Prostate gland (tissue), 2 donors: ENCODE measurements around the gene MYBPH.

Experiments
- POLR2A ChIP-seq: fragments of 450-650 bp; IDR thresholded peaks from one replicate; pipeline ENCODE4 v1.6.1; 2016; ENCODE audit warnings: antibody characterized with exemption, mild to moderate bottlenecking
- POLR2AphosphoS5 ChIP-seq: sonication (generic); formaldehyde crosslinking; IDR thresholded peaks from one replicate; pipeline ENCODE4 v1.6.1; 2017; ENCODE audit warnings: antibody characterized with exemption
- TF ChIP-seq, protein P1 (sequence below), 4 experiments: fragments of 200-600 bp in 2 of 4; fragments of 450-650 bp in 2 of 4; sonication (generic) in 2 of 4; IDR thresholded peaks; 1 replicate in 3 of 4; 2 replicates in 1 of 4; pipeline ENCODE4 v1.5.1; 2016 to 2019; ENCODE audit warnings: antibody characterized with exemption in 4 of 4, mild to moderate bottlenecking in 2 of 4, moderate library complexity in 2 of 4

DNA sequence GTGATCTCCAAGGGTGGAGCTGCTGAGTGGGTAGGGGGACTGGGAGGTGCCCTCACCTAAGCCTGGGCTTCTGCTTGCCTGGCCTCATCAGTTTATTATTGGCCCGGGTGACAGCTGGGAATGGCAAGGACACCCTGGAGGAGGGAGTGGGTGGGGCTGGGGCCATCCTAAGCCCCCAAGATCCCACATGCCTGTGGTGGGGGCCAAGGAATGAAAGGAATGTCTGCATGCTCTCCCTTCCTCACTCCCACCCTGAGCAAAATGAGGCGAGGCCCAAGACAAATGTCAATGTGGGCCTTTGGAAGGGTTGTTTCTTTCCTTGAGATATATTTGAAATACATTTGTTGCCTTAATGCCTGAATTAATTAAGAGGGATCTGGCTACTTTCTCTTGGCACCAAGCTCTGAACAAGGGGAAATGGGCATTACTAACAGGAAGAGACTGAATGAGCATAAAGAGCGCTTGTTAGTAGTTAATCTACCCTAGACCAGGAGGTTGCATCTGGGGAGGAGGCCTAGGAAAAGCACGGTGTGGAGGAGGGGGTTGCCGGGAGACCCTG is 30.6 kb upstream of the MYBPH start:
- TF ChIP-seq, protein P1, sequence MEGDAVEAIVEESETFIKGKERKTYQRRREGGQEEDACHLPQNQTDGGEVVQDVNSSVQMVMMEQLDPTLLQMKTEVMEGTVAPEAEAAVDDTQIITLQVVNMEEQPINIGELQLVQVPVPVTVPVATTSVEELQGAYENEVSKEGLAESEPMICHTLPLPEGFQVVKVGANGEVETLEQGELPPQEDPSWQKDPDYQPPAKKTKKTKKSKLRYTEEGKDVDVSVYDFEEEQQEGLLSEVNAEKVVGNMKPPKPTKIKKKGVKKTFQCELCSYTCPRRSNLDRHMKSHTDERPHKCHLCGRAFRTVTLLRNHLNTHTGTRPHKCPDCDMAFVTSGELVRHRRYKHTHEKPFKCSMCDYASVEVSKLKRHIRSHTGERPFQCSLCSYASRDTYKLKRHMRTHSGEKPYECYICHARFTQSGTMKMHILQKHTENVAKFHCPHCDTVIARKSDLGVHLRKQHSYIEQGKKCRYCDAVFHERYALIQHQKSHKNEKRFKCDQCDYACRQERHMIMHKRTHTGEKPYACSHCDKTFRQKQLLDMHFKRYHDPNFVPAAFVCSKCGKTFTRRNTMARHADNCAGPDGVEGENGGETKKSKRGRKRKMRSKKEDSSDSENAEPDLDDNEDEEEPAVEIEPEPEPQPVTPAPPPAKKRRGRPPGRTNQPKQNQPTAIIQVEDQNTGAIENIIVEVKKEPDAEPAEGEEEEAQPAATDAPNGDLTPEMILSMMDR (IDR thresholded peaks at IDR 0.05) = no peak
- TF ChIP-seq POLR2A (no peak), POLR2AphosphoS5 (no peak)
